Activated CD8-positive, alpha-beta T cell treated with anti-CD3 and anti-CD28 coated beads for 36 hours (primary cell): ENCODE data around the gene SHC2. TPM values are rescaled to one million over a fixed set of nuclear protein-coding genes. Genes with fewer than 3 reads are reported as not detected.

ENCODE experiments used
- ATAC-seq: fragments of 200-7000 bp; cut with Tn5 transposase; one replicate; pipeline ENCODE4 v1.10.0; 2021; ENCODE audit warnings: mild to moderate bottlenecking, moderate library complexity
- CTCF ChIA-PET: fragments of 350-600 bp; sonication (Branson Sonifier 250); formaldehyde crosslinking; loops from one replicate; lab custom pipeline; 2021; ENCODE audit warnings: antibody characterized with exemption; lab: Charles Lee
- POLR2A ChIA-PET: fragments of 350-600 bp; sonication (Branson Sonifier 250); formaldehyde crosslinking; loops from one replicate; lab custom pipeline; 2021; ENCODE audit warnings: antibody characterized with exemption; lab: Charles Lee
- DNase-seq: peaks from one replicate; pipeline ENCODE4 v3.0.0-alpha.2; 2020
- H3K27ac Mint-ChIP-seq: one replicate; pipeline ENCODE4 v1.8.0; 2021; ENCODE audit warnings: mild to moderate bottlenecking, mixed read lengths
- H3K27me3 Mint-ChIP-seq: one replicate; pipeline ENCODE4 v1.8.0; 2021; ENCODE audit warnings: mixed read lengths
- H3K36me3 Mint-ChIP-seq: one replicate; pipeline ENCODE4 v1.8.0; 2021; ENCODE audit warnings: low read depth, mixed read lengths
- H3K4me1 Mint-ChIP-seq: one replicate; pipeline ENCODE4 v1.8.0; 2021; ENCODE audit warnings: low read depth, mixed read lengths
- H3K4me3 Mint-ChIP-seq: one replicate; pipeline ENCODE4 v1.8.0; 2021; ENCODE audit warnings: mild to moderate bottlenecking, moderate library complexity, mixed read lengths
- H3K9me3 Mint-ChIP-seq: one replicate; pipeline ENCODE4 v1.8.0; 2021; ENCODE audit warnings: mixed read lengths
- intact Hi-C: fragments of 100-400 bp; cut with micrococcal nuclease; formaldehyde crosslinking; loops from one replicate; pipeline ENCODE4 v1.10.0; 2022
- total RNA-seq, 2 experiments: library from RNA; stranded (reverse); gene quantifications; one replicate each; pipeline ENCODE4 v1.2.3, GENCODE V29; 2021
- TF ChIP-seq, protein P1 (sequence below): fragments of 200-600 bp; IDR thresholded peaks from one replicate; pipeline ENCODE4 v1.8.0; 2022; ENCODE audit warnings: antibody characterized with exemption, mild to moderate bottlenecking

Gene SHC2
- total RNA-seq, 2 experiments from 2014 or later: 0.25 to 0.45 TPM

DNA sequence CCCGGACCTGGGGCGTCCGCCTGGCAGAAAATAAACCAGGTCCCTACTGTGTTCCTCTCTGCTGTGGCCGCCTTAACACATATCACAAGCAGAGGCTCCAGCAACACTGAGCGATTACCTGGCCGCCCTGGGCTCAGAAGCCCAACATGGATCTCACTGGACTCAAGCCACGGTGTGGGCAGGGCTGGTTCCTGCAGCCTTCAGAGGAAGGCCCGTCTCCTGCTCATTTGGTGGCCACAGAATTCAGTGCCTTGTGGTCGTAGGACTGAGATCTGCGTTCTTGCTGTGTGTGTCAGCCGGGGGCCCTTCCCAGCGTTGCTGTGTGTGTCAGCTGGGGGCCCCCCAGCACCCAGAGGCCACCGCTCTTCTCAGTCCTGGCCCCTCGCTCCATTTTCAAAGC lies 82.1 kb downstream of the SHC2 start:
- no peak for ATAC-seq

GRCh38 chr19:377801-378581 lies 82.8 kb downstream of the SHC2 start:
- intact Hi-C loops: no loop called here
- no peaks in the 10 kb centered on the region for H3K36me3 Mint-ChIP-seq
- POLR2A ChIA-PET: no interaction called here
- no peak overlapping the region for H3K4me3 Mint-ChIP-seq
- TF ChIP-seq, protein P1, sequence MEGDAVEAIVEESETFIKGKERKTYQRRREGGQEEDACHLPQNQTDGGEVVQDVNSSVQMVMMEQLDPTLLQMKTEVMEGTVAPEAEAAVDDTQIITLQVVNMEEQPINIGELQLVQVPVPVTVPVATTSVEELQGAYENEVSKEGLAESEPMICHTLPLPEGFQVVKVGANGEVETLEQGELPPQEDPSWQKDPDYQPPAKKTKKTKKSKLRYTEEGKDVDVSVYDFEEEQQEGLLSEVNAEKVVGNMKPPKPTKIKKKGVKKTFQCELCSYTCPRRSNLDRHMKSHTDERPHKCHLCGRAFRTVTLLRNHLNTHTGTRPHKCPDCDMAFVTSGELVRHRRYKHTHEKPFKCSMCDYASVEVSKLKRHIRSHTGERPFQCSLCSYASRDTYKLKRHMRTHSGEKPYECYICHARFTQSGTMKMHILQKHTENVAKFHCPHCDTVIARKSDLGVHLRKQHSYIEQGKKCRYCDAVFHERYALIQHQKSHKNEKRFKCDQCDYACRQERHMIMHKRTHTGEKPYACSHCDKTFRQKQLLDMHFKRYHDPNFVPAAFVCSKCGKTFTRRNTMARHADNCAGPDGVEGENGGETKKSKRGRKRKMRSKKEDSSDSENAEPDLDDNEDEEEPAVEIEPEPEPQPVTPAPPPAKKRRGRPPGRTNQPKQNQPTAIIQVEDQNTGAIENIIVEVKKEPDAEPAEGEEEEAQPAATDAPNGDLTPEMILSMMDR: no peak
- DNase-seq: no peak
- no peak for ATAC-seq
- H3K27ac Mint-ChIP-seq: no peak overlapping the region
- peaks cover 10% of the 10 kb centered on the region for H3K4me1 Mint-ChIP-seq
- peaks cover 9% of the 10 kb centered on the region for H3K27me3 Mint-ChIP-seq
- H3K9me3 Mint-ChIP-seq: no peaks in the 10 kb centered on the region
- CTCF ChIA-PET: no interaction called here

More for the DNA sequence above, 82.1 kb downstream of the SHC2 start:
- ChIA-PET CTCF (no interaction called here), POLR2A (no interaction called here)
- no peak overlapping the region for H3K4me3 Mint-ChIP-seq
- DNase-seq: no peak
- H3K36me3 Mint-ChIP-seq: no peaks in the 10 kb centered on the region
- intact Hi-C loops: no loop called here
- no peak overlapping the region for H3K27ac Mint-ChIP-seq
- H3K27me3 Mint-ChIP-seq: peaks cover 14% of the 10 kb centered on the region
- H3K9me3 Mint-ChIP-seq: no peaks in the 10 kb centered on the region
- TF ChIP-seq, protein P1: no peak
- H3K4me1 Mint-ChIP-seq: peaks cover 17% of the 10 kb centered on the region

DNA sequence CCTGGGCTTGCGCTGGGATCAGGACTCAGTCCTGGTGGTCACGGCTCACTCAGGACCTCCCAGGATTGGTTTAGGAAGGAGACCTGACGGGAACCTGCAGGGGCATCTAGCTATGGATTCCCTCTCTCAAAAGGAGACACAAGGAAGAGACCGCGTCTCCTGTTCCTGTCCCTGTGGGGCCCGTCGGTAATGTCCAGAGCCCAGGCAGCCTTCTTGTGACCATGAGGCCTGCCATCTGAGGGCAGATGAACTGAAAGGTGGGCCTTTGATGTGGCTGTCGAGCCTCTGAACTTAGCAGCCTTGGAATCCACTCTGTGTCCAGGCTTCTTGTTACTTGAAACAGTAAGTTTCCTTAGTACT lies 84.7 kb downstream of the SHC2 start:
- peaks cover 2% of the 10 kb centered on the region for H3K4me1 Mint-ChIP-seq
- no peaks in the 10 kb centered on the region for H3K9me3 Mint-ChIP-seq
- no peak overlapping the region for H3K4me3 Mint-ChIP-seq
- ChIA-PET CTCF (no interaction called here), POLR2A (no interaction called here)
- peaks cover 10% of the 10 kb centered on the region for H3K27me3 Mint-ChIP-seq
- no peaks in the 10 kb centered on the region for H3K36me3 Mint-ChIP-seq
- ATAC-seq (no peak), DNase-seq (no peak)
- intact Hi-C loops: no loop called here
- TF ChIP-seq, protein P1: no peak
- H3K27ac Mint-ChIP-seq: no peak overlapping the region

DNA sequence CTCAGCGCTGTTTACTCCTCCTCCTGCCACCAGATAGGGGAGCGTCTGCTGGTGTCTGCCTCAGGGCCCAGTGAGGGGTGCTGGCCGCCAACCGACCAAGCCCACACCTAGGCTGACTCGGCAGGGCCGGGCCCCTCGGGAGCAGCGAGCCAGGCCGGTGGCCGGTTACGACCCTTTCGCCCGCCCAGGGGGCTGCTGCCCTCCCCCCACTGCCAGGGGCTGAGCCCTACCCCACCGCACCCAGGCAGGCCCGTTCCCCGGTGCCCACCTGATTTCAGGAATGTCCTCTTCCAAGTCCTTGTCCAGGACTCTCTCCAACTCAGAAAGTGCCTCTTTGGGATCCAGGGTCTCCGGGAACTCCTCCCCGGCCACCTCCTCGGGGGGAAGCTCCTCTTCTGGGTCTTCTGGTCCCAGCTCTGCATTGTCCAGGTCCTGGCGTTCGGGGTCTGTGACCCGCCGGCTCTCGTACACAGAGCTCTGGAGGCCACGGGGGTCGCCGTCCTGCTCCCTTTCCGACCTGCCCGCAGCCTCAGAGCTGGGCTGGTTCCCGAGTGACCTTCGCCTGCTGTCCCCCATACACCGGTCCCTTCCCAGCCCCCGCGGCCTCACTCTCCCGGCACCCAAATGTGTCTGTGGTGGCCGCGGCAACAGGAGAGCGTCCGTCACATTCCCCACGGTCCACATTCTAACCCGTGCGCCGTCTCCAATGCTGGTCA lies 85.3 kb downstream of the SHC2 start:
- ChIA-PET CTCF (no interaction called here), POLR2A (no interaction called here)
- Mint-ChIP-seq H3K27ac (no peak overlapping the region), H3K36me3 (no peaks in the 10 kb centered on the region), H3K4me1 (peaks cover under 1% of the 10 kb centered on the region), H3K4me3 (no peak overlapping the region), H3K27me3 (peaks cover 9% of the 10 kb centered on the region), H3K9me3 (no peaks in the 10 kb centered on the region)
- intact Hi-C loops: no loop called here
- TF ChIP-seq, protein P1: no peak
- DNase-seq (no peak), ATAC-seq (no peak)

DNA sequence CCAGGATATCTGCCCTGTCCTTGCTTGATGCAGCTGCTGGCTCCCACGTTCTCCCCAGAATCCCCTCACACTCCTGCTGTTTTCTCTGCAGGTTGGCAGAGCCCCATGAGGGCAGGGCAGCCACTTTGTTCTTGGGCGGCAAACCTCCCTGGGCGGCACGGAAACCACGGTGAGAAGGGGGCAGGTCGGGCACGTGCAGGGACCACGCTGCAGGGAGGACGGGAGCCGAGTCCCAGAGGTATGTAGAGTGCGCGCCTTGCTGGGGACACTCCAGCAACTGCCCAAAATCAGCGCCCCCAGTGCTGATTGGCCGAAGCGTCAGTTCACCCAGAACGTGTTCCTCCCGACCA lies 86.0 kb downstream of the SHC2 start:
- Mint-ChIP-seq H3K9me3 (no peaks in the 10 kb centered on the region), H3K4me3 (no peak overlapping the region), H3K4me1 (no peaks in the 10 kb centered on the region), H3K36me3 (no peaks in the 10 kb centered on the region), H3K27me3 (peaks cover 9% of the 10 kb centered on the region), H3K27ac (no peak overlapping the region)
- ChIA-PET POLR2A (no interaction called here), CTCF (no interaction called here)
- TF ChIP-seq, protein P1: no peak
- DNase-seq: no peak
- intact Hi-C loops: no loop called here
- ATAC-seq: no peak
